Measurements from ENCODE around the gene UGT8.
A peak's percentile ranks its signal among the peaks of the same experiment; 100 is the strongest.
"Not testable (repeated sequence)": the region's sequence is repeated elsewhere in the genome, so short reads cannot be mapped to it uniquely, and the experiment has no call there.

Gene UGT8

GRCh38 chr4:114607056-114607455 is 8.4 kb downstream of the UGT8 start:
- no peak for DNase-seq

GRCh38 chr4:114613560-114613959 is 15.0 kb downstream of the UGT8 start:
- DNase-seq, result no peak

- no peak for DNase-seq
Observed at GRCh38 chr4:114615435-114615834, 16.8 kb downstream of the UGT8 start.

- DNase-seq, result not testable (repeated sequence)
Observed at GRCh38 chr4:114616036-114616435, 17.4 kb downstream of the UGT8 start.

GRCh38 chr4:114626196-114626595 is 27.6 kb downstream of the UGT8 start:
- no peak for DNase-seq

- DNase-seq, result no peak
Observed at GRCh38 chr4:114636192-114636935, 37.8 kb downstream of the UGT8 start.

- no peak for DNase-seq
Observed at GRCh38 chr4:114642173-114642780, 43.7 kb downstream of the UGT8 start.

GRCh38 chr4:114649908-114650307 is 51.3 kb downstream of the UGT8 start:
- DNase-seq, result no peak

- no peak for DNase-seq
Observed at GRCh38 chr4:114653675-114654074, 55.1 kb downstream of the UGT8 start.

- no peak for DNase-seq
Observed at GRCh38 chr4:114654592-114654991, 56.0 kb downstream of the UGT8 start.

GRCh38 chr4:114658179-114658578 is 59.6 kb downstream of the UGT8 start:
- no peak for DNase-seq

GRCh38 chr4:114658776-114659175 is 60.2 kb downstream of the UGT8 start:
- DNase-seq, result no peak

- peak; percentile 51 for DNase-seq
Observed at GRCh38 chr4:114659386-114660008, 60.9 kb downstream of the UGT8 start.

GRCh38 chr4:114663083-114663482 is 64.5 kb downstream of the UGT8 start:
- DNase-seq, result no peak

- no peak for DNase-seq
Observed at GRCh38 chr4:114668577-114668976, 70.0 kb downstream of the UGT8 start.

GRCh38 chr4:114670733-114671132 is 72.1 kb downstream of the UGT8 start:
- not testable (repeated sequence) for DNase-seq

- no peak for DNase-seq
Observed at GRCh38 chr4:114673306-114673705, 74.7 kb downstream of the UGT8 start.

- no peak for DNase-seq
Observed at GRCh38 chr4:114674080-114674479, 75.5 kb downstream of the UGT8 start.

- DNase-seq, result no peak
Observed at GRCh38 chr4:114677346-114677979, 78.9 kb downstream of the UGT8 start.

GRCh38 chr4:114684462-114684861 is 85.9 kb downstream of the UGT8 start:
- no peak for DNase-seq

- DNase-seq, result no peak
Observed at GRCh38 chr4:114688059-114688458, 89.5 kb downstream of the UGT8 start.

GRCh38 chr4:114690571-114690970 is 92.0 kb downstream of the UGT8 start:
- DNase-seq, result no peak

- no peak for DNase-seq
Observed at GRCh38 chr4:114691865-114692264, 93.3 kb downstream of the UGT8 start.

- DNase-seq, result no peak
Observed at GRCh38 chr4:114692958-114693357, 94.4 kb downstream of the UGT8 start.

Data from activated CD4-positive, alpha-beta T cell treated with anti-CD3 and anti-CD28 coated beads, Interleukin-2, amount 50 U/mL, for 16 hours (primary cell).